ENCODE results near the gene UBASH3A. TPM values are rescaled to one million over a fixed set of nuclear protein-coding genes. Genes with fewer than 3 reads are reported as not detected.

UBASH3A gene, protein sequence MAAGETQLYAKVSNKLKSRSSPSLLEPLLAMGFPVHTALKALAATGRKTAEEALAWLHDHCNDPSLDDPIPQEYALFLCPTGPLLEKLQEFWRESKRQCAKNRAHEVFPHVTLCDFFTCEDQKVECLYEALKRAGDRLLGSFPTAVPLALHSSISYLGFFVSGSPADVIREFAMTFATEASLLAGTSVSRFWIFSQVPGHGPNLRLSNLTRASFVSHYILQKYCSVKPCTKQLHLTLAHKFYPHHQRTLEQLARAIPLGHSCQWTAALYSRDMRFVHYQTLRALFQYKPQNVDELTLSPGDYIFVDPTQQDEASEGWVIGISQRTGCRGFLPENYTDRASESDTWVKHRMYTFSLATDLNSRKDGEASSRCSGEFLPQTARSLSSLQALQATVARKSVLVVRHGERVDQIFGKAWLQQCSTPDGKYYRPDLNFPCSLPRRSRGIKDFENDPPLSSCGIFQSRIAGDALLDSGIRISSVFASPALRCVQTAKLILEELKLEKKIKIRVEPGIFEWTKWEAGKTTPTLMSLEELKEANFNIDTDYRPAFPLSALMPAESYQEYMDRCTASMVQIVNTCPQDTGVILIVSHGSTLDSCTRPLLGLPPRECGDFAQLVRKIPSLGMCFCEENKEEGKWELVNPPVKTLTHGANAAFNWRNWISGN
- 1 to 10 TPM in 2 of 3 donors, under 1 TPM in 1; 0.60 to 2.5 (median 1.8) TPM for total RNA-seq
- long read RNA-seq, donor 1, partial matches to known transcripts, result 1 of 2 reads
- long read RNA-seq, donor 1, other reads (novel, unspliced or antisense), result 0 of 2 reads
- long read RNA-seq, donor 2, partial matches to known transcripts, result 0 of 1 reads
- long read RNA-seq, donor 2, other reads (novel, unspliced or antisense), result 0 of 1 reads

DNA sequence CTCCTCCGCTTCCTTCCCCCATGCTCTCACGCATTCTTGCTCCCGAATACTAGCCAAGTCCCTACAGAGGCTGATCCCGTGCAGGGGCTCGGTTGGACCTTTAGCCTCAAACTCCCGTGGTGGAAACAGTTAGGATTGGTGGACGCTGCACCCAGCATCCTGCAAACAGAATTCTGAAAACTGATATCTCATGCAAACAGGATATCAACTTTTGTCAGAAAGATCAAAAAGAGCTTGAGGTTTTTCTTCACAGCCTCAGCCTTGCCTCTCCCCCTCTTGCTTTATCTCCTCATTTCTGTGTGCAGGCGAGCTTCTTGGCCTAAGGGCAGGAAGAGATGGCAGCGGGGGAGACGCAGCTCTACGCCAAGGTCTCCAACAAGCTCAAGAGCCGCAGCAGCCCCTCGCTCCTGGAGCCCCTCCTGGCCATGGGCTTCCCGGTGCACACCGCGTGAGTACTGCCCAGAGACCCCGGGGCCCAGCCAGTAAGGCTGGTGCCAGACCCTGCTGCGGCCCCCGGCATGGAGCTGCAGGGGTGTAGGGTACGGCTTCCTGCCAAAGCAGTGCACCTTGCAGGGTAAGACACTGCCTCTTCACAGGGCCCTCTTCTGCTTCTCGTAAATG, at the start of gene UBASH3A:
TSS of gene UBASH3A (plus strand) at position 292 of the 621 bp plus-strand sequence. CDS start at position 336, 44 bp downstream.
- ATAC-seq, result peak; percentile 54
- H3K9me3 ChIP-seq, result no peaks in the 10 kb centered on the region
- H3K4me1 ChIP-seq (ENCODE audit: low read depth), result no peaks in the 10 kb centered on the region
- H3K36me3 ChIP-seq (ENCODE audit: low read depth), result no peaks in the 10 kb centered on the region
- intact Hi-C loops (cut with DNase I, micrococcal nuclease), result no loop called here
- TF ChIP-seq, protein P1, sequence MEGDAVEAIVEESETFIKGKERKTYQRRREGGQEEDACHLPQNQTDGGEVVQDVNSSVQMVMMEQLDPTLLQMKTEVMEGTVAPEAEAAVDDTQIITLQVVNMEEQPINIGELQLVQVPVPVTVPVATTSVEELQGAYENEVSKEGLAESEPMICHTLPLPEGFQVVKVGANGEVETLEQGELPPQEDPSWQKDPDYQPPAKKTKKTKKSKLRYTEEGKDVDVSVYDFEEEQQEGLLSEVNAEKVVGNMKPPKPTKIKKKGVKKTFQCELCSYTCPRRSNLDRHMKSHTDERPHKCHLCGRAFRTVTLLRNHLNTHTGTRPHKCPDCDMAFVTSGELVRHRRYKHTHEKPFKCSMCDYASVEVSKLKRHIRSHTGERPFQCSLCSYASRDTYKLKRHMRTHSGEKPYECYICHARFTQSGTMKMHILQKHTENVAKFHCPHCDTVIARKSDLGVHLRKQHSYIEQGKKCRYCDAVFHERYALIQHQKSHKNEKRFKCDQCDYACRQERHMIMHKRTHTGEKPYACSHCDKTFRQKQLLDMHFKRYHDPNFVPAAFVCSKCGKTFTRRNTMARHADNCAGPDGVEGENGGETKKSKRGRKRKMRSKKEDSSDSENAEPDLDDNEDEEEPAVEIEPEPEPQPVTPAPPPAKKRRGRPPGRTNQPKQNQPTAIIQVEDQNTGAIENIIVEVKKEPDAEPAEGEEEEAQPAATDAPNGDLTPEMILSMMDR (IDR thresholded peaks at IDR 0.05), result no peak
- no peak for DNase-seq
- no peak within 1 kb of the TSS for H3K4me3 ChIP-seq

DNA sequence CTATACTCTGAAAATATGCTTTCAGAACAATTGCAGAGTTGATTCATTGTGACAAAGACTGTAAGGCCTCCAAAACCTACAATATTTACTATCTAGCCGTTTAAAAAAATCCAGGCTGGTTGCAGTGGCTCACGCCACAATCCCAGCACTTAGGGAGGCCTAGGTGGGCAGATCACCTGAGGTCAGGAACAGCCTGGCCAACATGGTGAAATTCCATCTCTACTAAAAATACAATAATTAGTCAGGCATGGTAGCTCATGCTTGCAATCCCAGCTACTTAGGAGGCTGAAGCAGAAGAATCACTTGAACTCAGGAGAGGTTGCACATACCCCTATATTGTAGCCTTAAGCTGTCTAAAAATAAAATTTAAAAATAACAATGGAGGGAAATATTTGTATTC, 47.7 kb upstream of the UBASH3A start:
- Histone ChIP-seq H3K4me1 (ENCODE audit: low read depth) (no peaks in the 10 kb centered on the region), H3K4me3 (no peak overlapping the region), H3K36me3 (ENCODE audit: low read depth) (no peaks in the 10 kb centered on the region), H3K9me3 (peaks cover 4% of the 10 kb centered on the region)
- intact Hi-C loops (cut with DNase I, micrococcal nuclease), result no loop called here
- peak in 1 of 3 donors; percentile 1 for DNase-seq
- no peak for ATAC-seq
- TF ChIP-seq, protein P1 (IDR thresholded peaks at IDR 0.05), result no peak

DNA sequence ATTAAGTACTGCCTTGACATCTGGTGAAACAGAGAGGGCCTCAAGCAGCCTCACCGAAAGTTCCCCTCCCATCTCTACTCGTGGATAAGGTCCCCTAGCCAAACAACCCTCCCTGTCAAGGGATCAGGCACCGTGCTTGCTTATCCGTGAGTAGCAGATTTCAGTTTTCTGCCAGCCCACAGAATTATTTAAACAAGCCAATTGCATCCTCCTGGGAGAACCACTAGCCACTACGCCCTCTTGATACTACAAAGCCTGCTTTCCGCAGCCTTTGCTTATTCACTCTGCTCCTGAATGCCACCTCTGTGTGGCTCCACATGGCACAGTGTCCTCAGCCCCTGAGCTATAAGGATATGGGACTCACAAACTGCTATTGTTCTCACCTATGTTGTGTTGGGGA, 47.1 kb upstream of the UBASH3A start:
- intact Hi-C loops (cut with DNase I, micrococcal nuclease), result no loop called here
- H3K4me1 ChIP-seq (ENCODE audit: low read depth), result no peaks in the 10 kb centered on the region
- no peaks in the 10 kb centered on the region for H3K36me3 ChIP-seq (ENCODE audit: low read depth)
- DNase-seq, result no peak
- peaks cover 4% of the 10 kb centered on the region for H3K9me3 ChIP-seq
- TF ChIP-seq, protein P1 (IDR thresholded peaks at IDR 0.05), result no peak
- no peak overlapping the region for H3K4me3 ChIP-seq
- no peak for ATAC-seq

DNA sequence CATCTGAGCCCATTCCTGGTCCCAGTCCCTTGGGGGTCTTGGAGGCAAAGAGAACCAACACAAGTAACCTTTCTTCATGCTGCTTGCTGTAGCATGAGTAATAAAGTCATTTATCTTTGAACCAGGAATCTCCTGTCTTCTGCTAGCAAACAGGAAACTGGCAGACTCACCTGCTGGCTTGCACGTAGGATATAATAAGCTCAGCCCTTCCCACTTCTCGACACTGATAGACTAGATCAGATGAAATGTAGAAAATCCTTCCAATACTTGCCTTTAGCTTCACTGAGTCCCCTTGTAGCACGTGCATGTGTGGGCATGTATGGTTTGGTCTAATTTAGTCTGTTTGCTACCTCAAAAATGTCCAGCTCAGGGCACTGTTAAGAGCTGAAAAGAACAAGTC, 46.4 kb upstream of the UBASH3A start:
- intact Hi-C loops (cut with DNase I, micrococcal nuclease), result no loop called here
- TF ChIP-seq, protein P1 (IDR thresholded peaks at IDR 0.05), result no peak
- H3K4me1 ChIP-seq (ENCODE audit: low read depth), result no peaks in the 10 kb centered on the region
- ATAC-seq (peak; percentile 82), DNase-seq (peak in 1 of 3 donors; percentile 11)
- no peaks in the 10 kb centered on the region for H3K36me3 ChIP-seq (ENCODE audit: low read depth)
- peaks cover 4% of the 10 kb centered on the region for H3K9me3 ChIP-seq
- no peak overlapping the region for H3K4me3 ChIP-seq

DNA sequence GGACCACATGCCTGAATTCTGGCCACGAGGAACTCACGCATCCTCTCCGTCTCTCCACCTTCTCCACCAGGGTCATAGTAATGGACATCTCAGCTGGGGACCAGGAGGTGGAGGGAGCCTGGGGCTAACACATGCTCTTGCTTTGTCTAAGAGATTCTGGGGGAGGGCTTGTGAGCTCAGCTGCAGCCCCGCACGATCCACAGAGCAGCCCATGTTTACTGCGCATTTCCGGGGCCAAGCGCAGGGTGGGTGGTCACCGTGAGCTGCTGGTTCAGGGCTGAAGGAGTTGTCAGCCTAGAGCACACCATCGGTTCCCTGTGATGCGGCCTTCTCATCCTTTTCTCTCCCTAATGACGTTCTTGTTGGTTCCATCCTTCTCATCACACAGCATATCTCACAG, 45.4 kb upstream of the UBASH3A start:
- TF ChIP-seq, protein P1 (IDR thresholded peaks at IDR 0.05), result no peak
- intact Hi-C loops (cut with DNase I, micrococcal nuclease), result no loop called here
- Histone ChIP-seq H3K4me3 (no peak overlapping the region), H3K36me3 (ENCODE audit: low read depth) (no peaks in the 10 kb centered on the region), H3K9me3 (peaks cover 4% of the 10 kb centered on the region), H3K4me1 (ENCODE audit: low read depth) (no peaks in the 10 kb centered on the region)
- no peak for ATAC-seq
- DNase-seq, result peak in 1 of 3 donors; percentile 6
